AG04449 (cell line): ENCODE results near the gene SIL1.

Experiments used
- CTCF ChIA-PET: fragments of 350-600 bp; formaldehyde crosslinking; extraction: SDS; loops from one replicate; lab custom pipeline; 2021; ENCODE audit warnings: antibody characterized with exemption; lab: Yijun Ruan, JAX
- POLR2A ChIA-PET: fragments of 400-600, 350-600 bp; formaldehyde crosslinking; extraction: SDS; loops from one replicate; lab custom pipeline; 2020; ENCODE audit warnings: antibody characterized with exemption, inconsistent platforms; lab: Yijun Ruan, JAX
- DNase-seq: peaks from one replicate; pipeline ENCODE4 v3.0.0-alpha.2; 2010; ENCODE audit warnings: low read depth, low spot score
- H3K4me3 ChIP-seq: 2 replicates; pipeline ENCODE4 v1.5.1; 2011; ENCODE audit warnings: low read depth, mild to moderate bottlenecking, control low read depth, low read length
- TF ChIP-seq, protein P1 (sequence below): IDR thresholded peaks from one replicate; pipeline ENCODE4 v1.5.1; 2011; ENCODE audit warnings: mild to moderate bottlenecking, moderate library complexity, low read length, control low read depth, inconsistent platforms; ENCODE audit not compliant: insufficient read depth; ENCODE audit errors: missing control alignments

Gene SIL1

DNA sequence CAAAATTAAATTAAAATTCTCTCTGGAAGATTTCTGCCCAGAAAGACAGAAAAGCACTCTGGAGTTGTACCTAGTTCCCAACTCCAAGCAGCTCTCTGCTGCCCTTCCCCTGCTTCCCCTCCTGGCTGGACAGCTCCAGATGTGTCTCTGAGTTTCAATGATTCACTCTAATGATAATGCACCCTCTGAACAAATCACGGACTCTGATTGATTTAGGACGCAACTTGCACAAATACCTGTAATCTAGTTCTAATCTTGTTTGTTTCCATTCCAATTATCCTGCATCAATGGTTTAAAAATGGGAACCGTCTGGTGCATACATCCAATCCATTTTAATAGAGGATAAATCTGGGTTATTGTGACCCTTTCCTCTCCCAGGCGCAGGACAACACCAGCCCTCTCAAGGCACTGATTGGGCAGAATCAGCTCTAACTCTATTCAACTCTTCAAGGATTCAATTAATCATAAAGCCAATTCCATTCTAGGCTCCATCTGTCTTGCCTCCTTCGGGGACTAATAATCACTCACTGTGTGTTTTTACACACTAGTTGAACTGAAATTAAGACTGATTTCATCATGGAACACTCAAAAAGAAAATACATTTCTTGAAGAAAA lies 211.9 kb downstream of the SIL1 start:
- TF ChIP-seq, protein P1, sequence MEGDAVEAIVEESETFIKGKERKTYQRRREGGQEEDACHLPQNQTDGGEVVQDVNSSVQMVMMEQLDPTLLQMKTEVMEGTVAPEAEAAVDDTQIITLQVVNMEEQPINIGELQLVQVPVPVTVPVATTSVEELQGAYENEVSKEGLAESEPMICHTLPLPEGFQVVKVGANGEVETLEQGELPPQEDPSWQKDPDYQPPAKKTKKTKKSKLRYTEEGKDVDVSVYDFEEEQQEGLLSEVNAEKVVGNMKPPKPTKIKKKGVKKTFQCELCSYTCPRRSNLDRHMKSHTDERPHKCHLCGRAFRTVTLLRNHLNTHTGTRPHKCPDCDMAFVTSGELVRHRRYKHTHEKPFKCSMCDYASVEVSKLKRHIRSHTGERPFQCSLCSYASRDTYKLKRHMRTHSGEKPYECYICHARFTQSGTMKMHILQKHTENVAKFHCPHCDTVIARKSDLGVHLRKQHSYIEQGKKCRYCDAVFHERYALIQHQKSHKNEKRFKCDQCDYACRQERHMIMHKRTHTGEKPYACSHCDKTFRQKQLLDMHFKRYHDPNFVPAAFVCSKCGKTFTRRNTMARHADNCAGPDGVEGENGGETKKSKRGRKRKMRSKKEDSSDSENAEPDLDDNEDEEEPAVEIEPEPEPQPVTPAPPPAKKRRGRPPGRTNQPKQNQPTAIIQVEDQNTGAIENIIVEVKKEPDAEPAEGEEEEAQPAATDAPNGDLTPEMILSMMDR, result no peak
- CTCF ChIA-PET, result interaction anchor here (1.0 kb wide), 1 partner anchor 197 kb away, joined by 3 read pairs; no protein-coding TSS in a partner anchor
- POLR2A ChIA-PET, result no interaction called here

DNA sequence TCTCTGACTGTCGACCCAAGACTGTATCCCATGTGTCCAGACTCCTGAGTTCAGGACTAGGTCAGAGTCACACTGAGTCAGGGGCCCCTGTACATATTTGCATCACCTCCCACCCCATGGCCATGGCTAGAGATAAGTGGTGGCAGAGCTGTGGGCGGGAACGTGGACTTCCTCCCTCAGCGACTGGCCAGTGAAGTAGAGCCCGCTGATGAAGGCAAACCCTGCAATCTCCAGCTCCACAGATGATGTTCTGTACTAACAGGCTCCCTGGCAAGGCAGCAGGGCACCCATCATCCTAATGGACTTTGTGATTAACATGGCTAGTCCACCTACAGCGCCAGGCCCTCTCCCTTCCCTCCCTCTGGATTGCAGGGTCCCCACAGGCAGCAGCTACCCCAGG lies 212.5 kb downstream of the SIL1 start:
- POLR2A ChIA-PET, result no interaction called here
- TF ChIP-seq, protein P1, result no peak
- CTCF ChIA-PET, result no interaction called here
- no peak overlapping the region for H3K4me3 ChIP-seq
- no peak for DNase-seq

More for the DNA sequence above, 211.9 kb downstream of the SIL1 start:
- no peak overlapping the region for H3K4me3 ChIP-seq
- DNase-seq, result no peak

DNA sequence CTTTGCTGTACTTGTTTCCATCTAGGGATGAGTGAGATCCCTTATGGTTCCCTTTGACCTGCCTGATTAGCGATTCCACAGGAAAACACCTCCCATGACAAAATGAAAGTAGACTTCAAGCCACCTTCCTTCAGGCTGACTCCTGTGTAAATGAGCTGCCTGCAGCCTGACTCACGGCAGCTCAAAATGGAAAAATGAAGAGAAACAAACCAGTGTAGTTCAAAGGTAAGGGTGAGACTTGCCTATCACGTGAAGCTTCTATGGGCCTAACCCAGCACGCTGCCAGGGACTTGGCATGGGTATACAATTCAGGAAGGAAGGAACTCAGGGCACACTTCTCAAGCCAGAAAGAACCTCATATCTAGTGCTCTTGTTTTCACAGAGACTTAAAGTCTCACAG lies 212.9 kb downstream of the SIL1 start:
- POLR2A ChIA-PET, result no interaction called here
- H3K4me3 ChIP-seq, result no peak overlapping the region
- CTCF ChIA-PET, result no interaction called here
- TF ChIP-seq, protein P1, result no peak
- DNase-seq, result no peak

DNA sequence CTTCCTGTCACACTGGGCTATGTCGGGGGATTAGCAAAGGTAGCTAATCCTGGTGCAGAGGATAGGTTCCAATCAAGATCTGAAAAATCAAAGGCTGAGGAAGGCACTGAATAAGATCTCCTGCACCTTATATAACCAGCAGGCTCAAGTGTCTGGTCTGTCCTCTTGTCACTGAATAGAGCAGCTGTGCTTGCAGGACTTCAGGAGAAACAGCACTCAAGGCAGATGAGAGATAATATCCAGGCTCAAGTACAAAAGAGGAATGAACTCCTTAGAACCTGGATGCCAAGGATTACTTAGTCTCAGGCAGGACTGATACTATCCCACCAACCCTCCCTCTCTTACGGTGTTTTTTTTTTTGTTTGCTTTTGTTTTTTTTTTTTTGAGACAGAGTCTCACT lies 214.2 kb downstream of the SIL1 start:
- TF ChIP-seq, protein P1, result no peak
- no peak for DNase-seq
- H3K4me3 ChIP-seq, result no peak overlapping the region
- CTCF ChIA-PET, result no interaction called here
- POLR2A ChIA-PET, result no interaction called here

DNA sequence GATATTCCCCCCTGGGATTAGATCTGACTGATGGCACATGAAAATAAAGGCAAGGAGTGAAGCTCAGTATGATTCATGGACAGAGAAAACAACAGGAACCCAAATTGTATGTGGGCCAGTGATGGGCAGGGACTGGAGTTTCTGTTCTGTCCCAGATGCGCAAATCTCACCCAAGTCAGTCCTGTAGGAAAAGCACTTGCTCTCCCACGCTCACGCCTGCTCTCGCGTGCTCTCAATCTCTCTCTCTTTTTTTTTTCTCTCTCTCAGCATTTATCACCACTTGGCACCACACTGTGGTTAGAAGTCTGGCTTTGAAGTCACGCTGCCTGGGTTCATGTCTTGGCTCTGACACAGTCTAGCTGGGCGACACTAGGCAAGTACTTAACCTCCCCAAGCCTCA lies 216.6 kb downstream of the SIL1 start:
- H3K4me3 ChIP-seq, result no peak overlapping the region
- POLR2A ChIA-PET, result no interaction called here
- CTCF ChIA-PET, result no interaction called here
- TF ChIP-seq, protein P1, result no peak
- DNase-seq, result no peak

DNA sequence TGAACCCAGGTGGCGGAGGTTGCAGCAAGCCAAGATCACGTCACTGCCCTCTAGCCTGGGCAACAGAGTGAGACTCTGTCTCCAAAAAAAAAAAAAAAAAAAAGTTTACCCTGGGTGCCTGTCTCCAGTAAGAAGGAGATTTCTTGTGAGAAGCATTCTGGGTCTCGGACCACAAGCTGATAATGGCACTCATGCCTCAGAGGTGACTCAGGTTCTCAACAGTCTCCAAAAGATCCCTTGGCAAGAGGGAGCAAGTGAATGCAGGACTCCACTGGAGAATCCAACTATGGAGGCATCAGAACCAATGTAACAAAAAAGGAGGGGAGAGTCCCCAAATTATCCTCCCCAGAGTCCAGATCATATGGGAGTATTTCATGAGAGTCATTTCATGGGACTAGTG lies 217.0 kb downstream of the SIL1 start:
- CTCF ChIA-PET, result no interaction called here
- POLR2A ChIA-PET, result no interaction called here
- no peak overlapping the region for H3K4me3 ChIP-seq
- DNase-seq, result no peak
- TF ChIP-seq, protein P1, result no peak
